Spleen (tissue), 7 donors: Measurements from ENCODE around the gene PTPRM.

Experiments used
- POLR2A ChIP-seq, 3 donors: fragments of 450-650 bp; IDR thresholded peaks; one replicate each; pipeline ENCODE4 v1.5.1; 2017; ENCODE audit warnings: antibody characterized with exemption in 3 of 3, mild to moderate bottlenecking in 1 of 3
- POLR2AphosphoS5 ChIP-seq, 3 donors: sonication (generic); formaldehyde crosslinking; IDR thresholded peaks; one replicate each; pipeline ENCODE4 v1.5.1; 2017; ENCODE audit warnings: antibody characterized with exemption in 3 of 3
- TF ChIP-seq, protein P1 (sequence below), 11 experiments: fragments of 200-600 bp in 7 of 11; fragments of 450-650 bp in 4 of 11; sonication (generic) in 4 of 11; IDR thresholded peaks in 8 of 11; conservative IDR thresholded peaks in 3 of 11; 1 replicate in 7 of 11; 2 replicates in 4 of 11; pipeline versions ENCODE4 v1.4.0 to v1.8.0; 2016 to 2021; ENCODE audit warnings: antibody characterized with exemption in 11 of 11, inconsistent platforms in 4 of 11, mild to moderate bottlenecking in 1 of 11
- donor health status: DM: no; HTN: no; CAD: no; lungs with moderate emphysema.
- donor health status: DM: no; HTN: no; CAD: no.
- donor health status: DM: no; HTN: no; CAD: no.

GRCh38 chr18:7885865-7886264 lies 318.7 kb downstream of the PTPRM start:
- TF ChIP-seq POLR2AphosphoS5 (IDR thresholded peaks at IDR 0.05) = no peak
- TF ChIP-seq, protein P1, sequence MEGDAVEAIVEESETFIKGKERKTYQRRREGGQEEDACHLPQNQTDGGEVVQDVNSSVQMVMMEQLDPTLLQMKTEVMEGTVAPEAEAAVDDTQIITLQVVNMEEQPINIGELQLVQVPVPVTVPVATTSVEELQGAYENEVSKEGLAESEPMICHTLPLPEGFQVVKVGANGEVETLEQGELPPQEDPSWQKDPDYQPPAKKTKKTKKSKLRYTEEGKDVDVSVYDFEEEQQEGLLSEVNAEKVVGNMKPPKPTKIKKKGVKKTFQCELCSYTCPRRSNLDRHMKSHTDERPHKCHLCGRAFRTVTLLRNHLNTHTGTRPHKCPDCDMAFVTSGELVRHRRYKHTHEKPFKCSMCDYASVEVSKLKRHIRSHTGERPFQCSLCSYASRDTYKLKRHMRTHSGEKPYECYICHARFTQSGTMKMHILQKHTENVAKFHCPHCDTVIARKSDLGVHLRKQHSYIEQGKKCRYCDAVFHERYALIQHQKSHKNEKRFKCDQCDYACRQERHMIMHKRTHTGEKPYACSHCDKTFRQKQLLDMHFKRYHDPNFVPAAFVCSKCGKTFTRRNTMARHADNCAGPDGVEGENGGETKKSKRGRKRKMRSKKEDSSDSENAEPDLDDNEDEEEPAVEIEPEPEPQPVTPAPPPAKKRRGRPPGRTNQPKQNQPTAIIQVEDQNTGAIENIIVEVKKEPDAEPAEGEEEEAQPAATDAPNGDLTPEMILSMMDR (IDR thresholded peaks at IDR 0.05 in 8 of 11, conservative IDR thresholded peaks at IDR 0.05 in 3 of 11) = no peak
- no peak for TF ChIP-seq POLR2A (IDR thresholded peaks at IDR 0.05)
